HG03159 (cell line): ENCODE results near the gene C17orf78.
"Not testable (repeated sequence)": the region's sequence is repeated elsewhere in the genome, so short reads cannot be mapped to it uniquely, and the experiment has no call there.

ENCODE experiments used
- ATAC-seq: cut with Tn5 transposase; IDR thresholded peaks from one replicate; pipeline ENCODE4 v1.9.1; 2021; ENCODE audit warnings: mild to moderate bottlenecking, moderate library complexity; ENCODE audit not compliant: unreplicated experiment

Gene C17orf78

DNA sequence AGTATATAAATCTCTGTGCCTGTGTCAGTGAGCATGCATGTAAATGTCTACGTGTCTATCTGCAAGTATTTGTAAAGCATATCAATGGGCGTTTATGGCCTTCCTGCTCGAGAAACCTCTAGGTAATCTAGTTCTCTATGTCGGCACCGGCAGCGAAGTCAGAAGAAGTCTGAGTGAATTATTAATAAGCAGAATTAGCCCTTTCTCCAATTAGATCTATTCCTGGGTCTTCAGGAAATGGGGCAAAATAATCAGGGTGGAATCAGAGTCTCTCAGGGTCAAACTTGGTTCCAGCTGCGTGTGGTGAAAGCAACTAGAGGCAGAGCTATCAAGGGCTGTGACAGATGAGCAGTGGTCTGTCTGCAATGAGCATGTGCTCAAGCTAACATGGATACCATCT, at the start of gene C17orf78:
TSS of gene C17orf78 (plus strand) at position 280 of the 400 bp plus-strand sequence. CDS start at position 388, 108 bp downstream.
- no peak for ATAC-seq

DNA sequence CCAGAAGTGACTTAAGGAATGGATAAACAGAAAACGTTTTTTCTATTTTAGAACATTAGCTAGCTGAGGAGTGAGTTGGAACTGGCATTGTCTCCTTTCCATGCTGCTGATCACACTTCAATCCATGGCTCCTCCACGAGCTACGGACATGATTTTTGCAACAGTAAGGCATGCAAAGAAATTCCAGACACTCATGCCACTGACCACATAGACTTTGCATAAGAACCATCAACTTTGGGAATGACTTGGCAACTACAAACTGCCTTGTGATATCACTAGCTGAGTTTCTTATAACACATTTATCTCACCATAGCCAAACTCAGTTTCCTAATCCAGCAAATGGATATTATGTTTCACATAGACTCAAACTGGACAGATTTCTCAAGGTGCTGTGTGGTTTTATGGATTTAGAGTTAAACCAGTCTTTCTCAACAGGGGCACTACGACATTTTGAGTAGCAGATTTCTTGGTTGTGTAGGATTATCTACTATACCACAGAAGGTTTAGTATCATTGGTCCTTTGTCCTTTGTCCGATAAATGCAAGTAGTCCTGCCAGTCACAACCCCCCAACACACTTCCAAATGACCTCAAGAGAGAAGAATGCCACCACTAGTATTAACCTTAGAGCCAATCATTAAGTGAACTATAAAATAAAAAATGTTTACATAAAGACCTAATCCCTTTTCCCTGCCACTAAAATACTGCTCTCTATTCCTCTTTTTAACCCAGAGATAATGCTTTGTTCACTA, 48.3 kb upstream of the C17orf78 start:
- no peak for ATAC-seq

DNA sequence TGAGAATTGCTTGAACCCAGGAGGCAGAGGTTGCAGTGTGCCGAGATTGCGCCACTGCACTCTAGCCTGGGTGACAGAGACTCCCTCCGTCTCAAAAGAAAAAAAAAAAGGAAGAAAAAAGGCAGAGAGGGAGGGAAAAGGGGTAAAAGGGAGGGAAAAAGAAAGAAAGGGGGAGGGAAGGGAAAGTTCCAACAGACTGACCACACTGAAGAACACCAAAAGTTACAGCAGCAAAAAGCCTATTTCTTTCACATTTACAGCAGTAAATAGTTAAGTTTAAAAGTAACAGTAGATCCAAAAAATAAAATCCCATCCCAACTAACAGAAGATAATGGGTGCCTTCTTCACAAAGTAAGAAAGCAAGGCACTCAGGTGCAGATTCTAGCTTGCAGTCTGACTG, 36.9 kb upstream of the C17orf78 start:
- ATAC-seq: no peak

DNA sequence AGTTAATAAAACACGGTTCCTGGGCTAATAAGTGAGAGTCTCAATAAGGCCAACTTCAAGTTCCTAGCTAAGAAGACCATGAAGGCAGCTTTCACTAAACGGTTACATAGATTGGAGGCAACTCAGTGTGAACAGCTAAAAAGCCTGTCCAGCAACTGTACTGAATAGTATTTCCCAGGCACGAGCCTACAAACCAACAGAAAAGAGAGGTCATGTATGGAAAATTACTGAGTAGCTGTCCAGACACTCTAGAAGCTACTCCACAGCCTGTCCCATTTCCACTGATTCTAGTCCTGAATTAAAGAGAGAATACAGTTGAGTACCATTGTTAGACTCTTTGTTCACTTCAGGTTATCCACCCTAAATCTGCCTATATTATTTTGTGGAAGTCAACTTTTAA, 36.5 kb upstream of the C17orf78 start:
- ATAC-seq: no peak

DNA sequence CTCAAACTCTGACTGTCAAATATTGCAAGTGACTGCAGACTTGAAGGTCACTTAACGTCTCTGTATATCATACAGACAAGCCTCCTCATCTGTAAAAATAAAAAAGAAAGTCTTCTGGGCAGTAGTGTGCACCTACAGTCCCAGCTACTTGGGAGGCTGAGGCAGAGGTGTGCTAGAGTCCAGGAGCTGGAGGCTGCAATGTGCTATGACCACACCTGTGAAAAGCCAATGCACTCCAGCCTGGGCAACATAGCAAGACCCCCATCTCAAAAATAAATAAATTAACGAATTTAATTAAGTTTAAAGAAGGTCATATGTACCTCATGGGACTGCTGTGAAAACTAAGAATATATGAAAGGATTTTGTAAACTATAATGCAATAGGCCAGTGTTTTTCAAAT, 35.0 kb upstream of the C17orf78 start:
- ATAC-seq: no peak

DNA sequence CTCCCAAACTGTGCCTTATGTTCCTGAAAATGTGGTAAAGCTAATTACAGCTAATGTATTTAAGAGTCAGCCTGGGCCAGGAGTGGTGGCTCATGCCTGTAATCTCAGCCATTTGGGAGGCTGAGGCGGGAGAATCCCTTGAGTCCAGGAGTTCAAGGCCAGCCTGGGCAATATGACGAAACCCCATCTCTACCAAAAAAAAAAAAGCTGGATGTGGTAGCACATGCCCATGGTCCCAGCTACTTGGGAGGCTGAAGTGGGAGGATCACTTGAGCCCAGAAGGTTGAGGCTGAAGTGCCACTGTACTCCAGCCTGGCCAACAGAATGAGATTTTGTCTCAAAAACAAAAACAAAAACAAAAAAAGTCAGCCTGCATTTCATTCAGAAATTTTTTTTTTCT, 33.2 kb upstream of the C17orf78 start:
- no peak for ATAC-seq

DNA sequence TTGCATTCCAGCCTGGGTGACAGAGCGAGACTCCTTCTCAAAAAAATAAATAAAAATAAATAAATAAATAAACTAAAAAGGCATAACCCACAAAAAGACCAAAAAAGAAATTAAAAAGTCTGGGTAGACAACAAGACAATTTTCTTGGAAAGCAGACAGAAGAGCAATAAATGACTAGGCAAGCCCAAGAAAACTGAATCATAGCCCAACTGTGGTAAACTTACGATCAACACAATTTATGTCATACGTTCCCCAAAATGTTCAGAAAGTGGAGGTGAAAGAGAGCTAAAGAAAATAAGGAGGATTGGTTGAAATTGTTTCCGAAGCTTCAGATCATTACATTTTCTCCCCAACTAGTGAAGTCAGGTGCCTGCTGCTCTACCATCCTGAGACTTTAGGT, 31.3 kb upstream of the C17orf78 start:
- no peak for ATAC-seq

DNA sequence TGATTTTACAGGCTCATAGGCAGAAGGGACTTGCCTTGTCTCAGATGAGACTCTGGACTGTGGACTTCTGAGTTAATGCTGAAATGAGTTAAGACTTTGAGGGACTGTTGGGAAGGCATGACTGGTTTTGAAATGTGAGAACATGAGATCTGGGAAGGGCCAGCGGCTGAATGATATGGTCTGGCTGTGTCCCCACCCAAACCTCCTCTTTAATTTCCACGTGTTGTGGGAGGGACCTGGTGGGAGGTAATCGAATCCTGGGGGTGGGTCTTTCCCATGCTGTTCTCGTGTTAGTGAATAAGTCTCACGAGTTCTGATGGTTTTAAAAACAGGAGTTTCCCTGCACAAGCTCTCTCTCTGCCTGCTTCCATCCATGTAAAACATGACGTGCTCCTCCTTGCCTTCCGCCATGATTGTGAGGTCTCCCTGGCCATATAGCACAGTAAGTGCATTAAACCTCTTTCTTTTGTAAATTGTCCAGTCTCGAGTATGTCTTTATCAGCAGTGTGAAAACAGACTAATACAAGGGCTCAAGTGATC, 28.9 kb upstream of the C17orf78 start:
- ATAC-seq: not testable (repeated sequence)

DNA sequence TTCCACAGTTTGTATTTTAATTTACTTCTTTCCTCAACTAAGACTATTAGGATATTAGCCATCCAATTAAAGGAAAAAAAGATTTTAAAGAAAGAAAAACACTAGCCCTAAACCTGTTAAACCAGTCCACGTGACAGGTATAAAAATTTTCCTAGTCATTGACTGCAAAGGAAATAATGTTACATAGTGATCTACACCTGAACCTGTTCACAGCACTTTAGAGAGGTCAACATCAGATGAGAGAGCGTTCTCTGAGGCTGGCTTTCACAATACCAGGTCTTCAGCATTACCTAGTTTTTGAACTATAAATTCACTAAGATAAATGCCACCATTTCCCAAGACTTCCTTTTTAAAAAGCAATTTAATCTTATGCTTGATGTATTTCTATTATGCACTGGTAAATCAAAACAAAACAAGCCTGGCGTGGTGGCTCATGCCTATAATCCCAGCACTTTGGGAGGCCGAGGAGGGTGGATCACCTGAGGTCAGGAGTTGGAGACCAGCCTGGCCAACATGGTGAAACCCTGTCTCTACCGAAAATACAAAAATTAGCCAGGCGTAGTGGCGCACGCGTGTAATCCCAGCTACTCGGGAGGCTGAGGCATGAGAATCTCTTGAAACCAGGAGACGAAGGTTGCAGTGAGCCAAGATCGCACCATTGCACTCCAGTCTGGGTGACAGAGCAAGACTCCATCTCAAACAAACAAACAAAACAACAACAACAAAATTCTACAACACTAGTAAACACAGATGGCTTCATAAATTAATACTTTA, 18.8 kb upstream of the C17orf78 start:
- not testable (repeated sequence) for ATAC-seq

DNA sequence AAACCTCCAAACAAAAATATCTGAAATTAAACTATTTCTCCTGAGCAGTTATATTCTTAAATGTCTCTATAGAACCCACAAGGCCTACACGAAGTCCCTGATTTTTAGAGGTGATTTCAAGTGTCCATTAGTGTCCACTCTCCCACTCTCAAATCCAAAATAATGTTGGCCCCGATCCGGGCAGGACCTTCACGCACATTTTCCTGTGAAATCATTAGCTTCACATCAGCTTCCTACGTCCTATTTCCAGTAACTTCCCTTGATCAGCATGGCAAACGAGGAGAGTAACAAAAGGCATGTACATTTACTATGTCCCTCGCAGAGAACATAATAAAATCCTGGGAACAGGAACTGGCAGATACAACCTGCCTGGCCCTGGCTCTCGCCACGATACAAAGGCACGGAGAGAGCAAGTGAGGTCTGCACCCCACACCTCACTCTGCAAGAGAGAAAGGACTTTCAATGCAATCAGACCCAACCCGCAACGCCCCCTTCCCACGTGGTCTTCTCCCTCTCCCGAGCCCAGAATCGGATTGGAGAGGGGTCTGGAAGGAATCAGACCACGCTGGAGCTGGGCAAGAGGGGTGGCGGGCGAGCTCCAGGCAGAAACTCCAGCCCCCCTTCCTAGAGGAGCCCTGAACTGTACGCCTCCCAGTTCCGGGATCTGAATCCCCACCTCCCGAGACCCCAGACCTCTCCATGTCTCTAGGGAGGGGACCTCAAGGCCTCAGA, 17.5 kb upstream of the C17orf78 start:
- no peak for ATAC-seq

DNA sequence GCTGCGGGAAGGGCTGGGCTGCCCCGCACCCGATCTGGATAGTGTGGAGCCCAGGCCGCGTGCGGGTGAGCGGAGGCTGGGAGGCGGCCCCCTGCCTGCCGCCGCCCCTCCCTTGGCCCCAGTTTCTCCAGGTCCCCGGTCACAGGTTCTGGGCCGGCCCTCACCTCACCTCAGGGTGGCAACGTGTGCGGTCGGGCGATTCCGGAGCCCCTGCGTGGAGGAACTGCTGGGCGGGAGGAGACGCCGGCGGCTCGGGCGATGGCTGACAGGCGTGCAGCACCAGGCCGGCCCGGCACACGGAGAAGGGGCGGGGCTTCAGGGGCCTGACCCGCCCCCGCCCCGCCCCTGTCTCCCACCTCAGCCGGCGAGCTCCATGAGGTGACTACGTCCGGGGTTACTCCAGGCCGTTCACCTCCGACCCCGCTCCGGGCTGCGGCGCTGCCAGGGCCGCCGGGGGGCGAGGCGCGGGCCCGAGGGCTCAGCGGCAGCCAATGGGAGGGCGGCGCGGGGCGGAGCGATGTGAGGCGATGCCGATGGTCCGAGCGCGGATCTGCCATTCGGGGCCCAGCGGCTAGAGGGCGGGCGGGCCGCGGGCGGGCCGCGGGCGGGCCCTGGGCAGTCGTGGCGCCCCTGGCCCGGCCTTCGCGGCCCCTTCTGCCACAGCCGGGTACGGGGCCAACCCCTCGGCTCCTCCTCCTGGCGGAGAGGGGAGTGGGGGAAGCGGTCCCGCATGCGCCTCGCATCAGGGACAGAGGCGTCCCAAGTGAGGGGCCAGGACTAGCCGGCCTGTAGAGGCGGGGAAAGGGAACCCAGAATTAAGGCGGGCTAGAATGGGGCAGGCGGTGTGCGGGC, 16.7 kb upstream of the C17orf78 start:
- ATAC-seq: peak; percentile 93

DNA sequence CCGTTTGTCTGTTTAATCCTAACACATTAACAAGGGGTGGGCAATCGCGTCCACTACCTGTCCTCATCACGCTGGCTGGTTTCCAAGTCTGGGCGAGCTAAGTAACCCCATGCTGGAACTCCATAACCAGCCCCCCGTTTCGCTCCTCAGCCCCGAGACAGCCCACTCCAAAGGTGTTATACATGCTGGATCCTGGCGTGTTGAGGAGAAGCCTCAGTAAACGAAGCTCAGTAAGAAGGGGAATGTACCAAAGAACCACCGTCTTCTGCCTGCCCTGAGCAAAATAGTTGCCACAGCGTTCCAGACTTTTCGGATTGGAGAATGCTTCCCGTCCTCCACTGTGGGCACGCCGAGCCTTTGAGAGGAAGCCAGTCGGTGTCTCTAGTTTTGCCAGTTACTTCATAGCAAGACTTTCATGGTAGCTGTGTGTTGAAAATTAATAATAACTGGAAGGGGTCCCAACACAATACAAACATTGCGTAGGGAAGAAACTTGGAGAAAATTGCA, 16.1 kb upstream of the C17orf78 start:
- ATAC-seq: no peak

DNA sequence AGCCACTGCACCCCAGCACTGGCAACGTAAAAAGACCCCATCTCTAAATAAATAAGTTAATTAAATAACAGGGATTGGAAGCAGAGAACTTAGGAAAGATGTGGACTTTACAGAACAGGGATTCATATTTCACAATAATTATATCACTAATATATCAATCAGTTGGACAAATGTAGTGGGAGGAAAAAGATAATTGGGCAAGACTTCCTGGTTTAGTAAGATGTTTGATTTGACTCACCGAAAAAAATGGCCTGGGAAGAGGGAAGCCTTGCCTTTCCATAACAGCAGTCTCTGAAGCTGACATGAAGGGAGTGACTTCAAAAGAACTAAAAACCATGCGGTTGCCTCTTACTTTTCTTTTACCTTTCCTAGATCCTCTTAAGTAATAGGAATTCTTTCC, 15.2 kb upstream of the C17orf78 start:
- ATAC-seq: no peak

DNA sequence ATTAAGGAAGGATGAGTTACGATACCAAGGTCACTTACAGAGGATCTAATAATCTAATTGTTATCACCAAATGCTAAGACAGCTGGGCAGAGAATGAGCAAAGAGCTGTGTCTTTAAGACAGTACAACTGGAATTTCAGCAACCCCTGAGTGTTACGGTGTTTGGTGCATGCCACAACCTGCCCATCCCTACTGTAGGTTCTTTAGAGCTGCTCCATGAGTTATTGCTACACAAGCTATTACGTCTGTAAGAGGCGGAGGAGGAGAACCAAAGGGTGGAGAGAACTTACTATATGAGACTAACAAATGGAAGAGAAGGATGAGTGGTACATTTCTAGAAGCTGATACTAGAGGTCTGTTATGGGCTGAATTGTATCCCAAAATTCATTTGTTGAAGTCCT, 14.2 kb upstream of the C17orf78 start:
- no peak for ATAC-seq

DNA sequence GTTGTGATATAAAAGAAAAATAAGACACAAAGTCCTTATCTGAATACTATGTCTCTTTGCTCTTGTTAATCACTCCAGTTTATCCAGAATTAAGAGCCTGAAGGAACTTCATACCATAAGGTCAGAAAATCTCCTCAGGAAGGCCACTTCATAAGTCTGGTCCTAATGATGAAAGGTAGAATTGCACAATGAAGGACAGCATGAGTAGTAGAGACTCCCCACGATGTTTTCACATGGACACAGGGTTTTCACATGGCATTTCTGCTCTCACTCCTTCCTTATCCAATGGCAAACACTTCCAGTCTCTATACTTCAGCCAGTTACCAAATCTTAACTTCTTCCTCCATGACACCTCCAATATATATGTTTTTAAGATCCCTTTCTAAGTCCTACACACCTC, 10.2 kb upstream of the C17orf78 start:
- no peak for ATAC-seq

DNA sequence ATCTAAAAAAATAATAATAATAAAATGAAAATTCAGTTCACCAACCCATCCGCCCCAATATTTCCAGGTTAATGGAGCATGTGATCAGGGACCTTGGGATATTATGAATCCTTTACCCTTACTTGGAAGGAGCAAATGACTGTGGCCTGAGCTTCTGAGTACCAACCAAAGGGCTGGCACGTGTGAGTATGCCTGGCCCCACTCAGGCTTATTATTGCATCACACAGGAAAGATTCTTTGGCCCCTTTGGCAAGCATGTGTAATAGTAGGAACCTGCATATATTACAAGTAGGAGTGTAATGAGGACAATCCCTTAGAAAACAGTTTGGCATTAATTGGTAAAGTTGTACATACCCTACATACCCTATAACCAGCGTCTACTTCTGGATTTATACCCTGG, 7.2 kb upstream of the C17orf78 start:
- ATAC-seq: no peak

DNA sequence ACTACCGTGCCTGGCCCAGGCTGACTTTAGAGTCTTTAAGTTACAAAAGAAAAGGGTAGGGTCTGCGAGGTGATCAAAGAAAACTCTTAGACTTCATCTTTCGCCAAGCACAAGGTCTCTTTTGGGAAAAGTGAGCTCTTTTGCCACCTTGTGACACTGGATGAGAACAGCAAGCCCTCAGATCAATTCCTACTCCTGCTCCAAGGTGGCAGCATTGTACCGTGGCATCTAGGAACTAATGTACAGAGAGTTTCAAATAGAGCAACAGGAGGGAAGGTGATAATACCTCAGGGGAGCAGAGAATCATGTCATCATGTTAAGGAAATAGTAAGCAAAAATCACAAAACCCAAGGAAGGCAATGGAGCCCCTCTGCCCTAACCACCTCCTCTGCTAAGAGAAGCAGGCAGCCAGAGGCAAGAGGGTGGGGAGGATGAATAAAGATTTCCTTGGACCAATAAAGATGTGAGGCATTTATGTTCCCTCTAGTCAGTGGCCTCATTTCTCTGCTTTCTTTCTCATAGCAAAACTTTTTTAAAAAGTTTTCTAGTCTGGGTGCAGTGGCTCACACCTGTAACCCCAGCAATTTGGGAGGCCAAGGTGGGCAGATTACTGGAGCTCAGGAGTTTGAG, 2.1 kb upstream of the C17orf78 start:
- no peak for ATAC-seq

DNA sequence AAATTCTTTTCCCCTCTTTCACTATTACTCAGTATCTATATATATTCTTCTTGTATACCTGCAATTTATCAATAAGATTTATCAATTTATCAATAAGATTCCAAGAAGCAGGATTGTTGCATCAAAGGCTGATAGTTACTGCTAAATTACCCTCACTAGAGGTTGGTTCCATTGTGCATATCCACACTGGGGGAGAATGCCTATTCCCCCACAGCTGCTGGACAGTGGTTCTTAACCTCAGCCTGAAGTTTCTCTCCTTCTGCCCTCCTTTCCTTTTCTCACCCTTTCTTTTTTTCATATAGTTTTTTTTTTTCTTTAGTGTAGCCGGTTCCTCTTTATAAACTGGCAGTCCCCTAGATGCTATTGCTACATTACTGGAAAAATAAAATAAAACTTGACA, 6.3 kb downstream of the C17orf78 start:
- ATAC-seq: no peak

DNA sequence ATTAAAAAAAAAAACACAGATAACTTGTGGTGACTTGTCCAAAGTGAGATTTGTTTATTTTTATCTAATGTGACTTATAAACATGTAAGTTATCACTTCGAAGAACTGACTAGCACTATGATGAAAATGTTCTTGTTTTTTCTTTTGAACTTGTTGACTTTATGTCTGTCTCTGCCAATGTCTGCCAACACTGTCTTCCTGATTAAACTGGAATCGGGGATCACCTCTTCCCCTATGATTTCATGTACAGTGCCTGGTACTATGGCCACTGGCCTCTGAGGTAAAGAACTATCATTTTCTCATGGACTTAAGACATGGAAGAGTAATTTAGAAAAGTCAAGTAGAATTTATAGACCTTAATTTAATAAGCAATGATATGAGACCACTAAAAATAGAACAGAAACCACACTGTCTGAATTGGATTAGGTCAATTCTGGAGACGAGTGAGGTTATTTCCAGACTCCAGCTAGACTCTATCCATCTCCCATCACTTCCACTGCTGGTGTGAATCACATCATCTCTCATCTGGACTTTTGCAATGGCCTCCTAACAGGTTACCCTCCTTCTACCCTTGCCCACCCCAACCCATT, 8.9 kb downstream of the C17orf78 start:
- no peak for ATAC-seq
